HG03378 (cell line): ENCODE measurements around the gene TTC33.
"Not testable (repeated sequence)": the region's sequence is repeated elsewhere in the genome, so short reads cannot be mapped to it uniquely, and the experiment has no call there.

Experiments used
- ATAC-seq: cut with Tn5 transposase; IDR thresholded peaks from one replicate; pipeline ENCODE4 v1.9.1; 2021; ENCODE audit warnings: mild to moderate bottlenecking, moderate library complexity; ENCODE audit not compliant: unreplicated experiment

The TTC33 gene

DNA sequence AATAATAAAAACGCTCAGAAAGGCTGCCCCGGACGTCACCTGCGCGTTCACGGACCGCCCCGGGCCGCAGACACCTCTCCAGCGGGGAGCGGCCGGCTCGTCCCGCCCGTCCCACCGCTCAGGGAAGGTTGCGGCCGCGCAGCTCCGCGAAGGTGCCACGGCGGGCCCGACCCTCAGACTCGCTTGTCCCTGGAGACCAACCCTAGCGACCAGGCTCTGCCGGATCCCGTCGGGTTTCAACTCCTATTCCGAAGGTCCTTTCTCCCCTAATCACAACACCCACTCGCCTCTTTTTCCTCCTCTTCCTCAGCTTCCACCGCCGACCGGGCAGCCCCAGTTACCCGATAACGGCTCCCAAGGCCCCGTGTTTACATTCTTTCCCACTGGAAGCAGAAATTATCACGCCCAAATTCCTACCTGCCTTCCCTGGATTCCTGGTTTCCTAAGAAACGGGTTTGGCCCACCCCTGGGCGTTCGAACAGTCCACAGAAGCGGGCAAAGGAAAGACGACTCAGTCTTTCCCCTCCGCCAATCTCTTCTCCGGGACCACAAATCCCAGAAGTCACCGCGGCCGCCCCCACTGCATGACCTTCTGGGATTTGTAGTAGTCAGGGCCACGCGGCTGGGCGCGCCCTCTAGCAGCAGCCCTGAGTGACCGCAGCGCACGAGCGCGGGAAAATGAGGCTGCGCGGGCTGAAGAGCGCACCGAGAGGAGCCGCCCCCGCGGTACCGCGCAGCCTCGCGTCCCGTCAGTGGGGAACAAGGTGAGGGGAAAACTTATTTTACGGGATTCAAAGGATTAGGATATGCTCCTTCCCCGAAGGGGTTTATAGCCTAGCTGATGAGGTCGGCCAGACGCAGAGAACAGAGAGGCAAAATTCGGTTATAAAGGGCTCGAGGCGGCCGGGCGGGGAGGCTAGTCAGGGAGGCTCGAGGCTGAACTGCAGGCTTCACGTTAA lies at the start of gene TTC33:
Gene TTC33, minus strand, starts transcription at position 555 of the 959 bp plus-strand sequence. CDS start 8,943 bp downstream, outside the sequence.
- peak; percentile 78 for ATAC-seq

GRCh38 chr5:40801771-40802562 lies 46.2 kb upstream of the TTC33 start:
- ATAC-seq = no peak

- ATAC-seq = no peak
Observed at GRCh38 chr5:40799258-40799657, 43.5 kb upstream of the TTC33 start.

DNA sequence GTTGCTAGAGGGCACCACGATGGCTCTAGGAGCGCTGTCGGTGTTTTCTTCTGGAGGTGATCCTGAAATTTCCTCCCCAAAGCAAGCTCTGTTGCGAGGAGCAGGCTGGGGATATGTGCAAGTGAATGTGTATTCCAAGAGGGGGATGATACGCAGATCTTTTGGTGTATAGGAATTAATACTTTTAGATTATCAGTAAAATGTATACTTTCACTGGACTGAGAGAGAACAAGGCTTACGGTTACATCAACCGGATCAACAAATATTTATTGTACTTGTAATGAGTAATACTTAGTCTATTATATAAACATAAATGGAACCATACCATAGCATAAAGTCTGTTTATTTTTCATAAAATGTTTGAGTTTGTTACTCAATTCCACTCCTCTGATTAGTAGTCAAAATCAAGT lies 43.0 kb upstream of the TTC33 start:
- ATAC-seq = no peak

DNA sequence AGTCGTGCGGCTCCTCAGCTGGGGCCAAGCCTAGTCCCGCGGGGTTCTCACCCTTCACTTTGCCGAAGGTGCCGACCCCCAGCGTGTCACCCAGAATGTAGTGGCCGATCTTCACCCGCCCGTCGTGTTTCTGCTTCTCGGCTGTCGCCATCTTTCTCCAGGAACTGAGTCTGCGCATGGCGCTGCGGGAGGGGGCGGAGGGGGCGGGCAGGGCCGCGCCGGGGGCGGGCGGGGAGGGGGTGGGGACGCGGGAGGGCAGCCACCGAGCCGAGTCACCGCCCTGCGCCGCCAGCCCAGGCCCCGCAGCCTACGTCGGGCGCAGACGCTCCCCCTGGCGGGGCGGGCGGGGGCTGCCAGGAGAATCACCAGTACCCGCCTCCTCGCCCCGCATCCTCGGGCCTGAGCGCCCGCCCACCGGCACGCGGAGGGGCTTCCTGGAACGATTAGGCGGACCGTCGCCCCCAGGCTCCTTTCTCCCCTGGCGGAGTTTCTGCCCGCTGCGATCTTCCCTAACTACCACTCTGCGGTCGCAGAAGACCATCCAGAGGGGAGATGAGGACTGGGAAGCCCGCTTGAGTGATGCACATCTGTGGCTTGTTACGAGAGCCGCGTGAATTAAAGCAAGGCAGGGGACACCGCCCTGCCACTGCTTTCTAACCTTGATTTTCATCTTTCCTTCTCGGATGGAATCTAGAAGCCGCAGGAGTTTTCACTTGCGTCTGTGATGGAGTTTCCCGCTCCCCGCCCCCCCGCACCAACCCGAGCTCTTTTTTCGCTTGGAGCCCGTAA lies 42.4 kb upstream of the TTC33 start, which contains the start of gene PRKAA1:
Gene PRKAA1, minus strand, starts transcription at position 363 of the 789 bp plus-strand sequence. Its CDS starts 185 bp downstream, at position 178.
- peak; percentile 80 for ATAC-seq

- ATAC-seq = peak; percentile 48
Observed at GRCh38 chr5:40797273-40798011, 41.7 kb upstream of the TTC33 start.

DNA sequence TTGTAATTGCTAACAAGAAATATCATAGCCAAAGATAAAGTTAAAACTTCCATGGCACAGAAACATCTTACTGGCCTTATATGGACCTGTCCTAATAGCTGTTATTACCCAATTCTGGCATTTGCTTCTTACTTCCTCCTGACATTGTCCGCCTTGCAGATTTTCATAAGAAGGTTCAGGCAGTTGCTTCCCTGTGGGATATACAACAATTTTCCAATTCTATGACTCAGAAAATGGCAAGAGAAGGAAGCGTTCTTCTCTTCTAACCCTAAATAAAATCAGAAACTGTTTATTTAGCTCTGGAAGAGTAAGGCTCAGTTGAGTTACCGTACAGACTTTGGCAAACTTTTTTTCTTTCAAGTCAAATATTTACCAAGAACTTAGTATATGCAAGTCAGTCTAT lies 40.7 kb upstream of the TTC33 start:
- ATAC-seq = no peak

GRCh38 chr5:40794877-40795276 lies 39.1 kb upstream of the TTC33 start:
- not testable (repeated sequence) for ATAC-seq

GRCh38 chr5:40794340-40794739 lies 38.6 kb upstream of the TTC33 start:
- not testable (repeated sequence) for ATAC-seq

- not testable (repeated sequence) for ATAC-seq
Observed at GRCh38 chr5:40792691-40793090, 36.9 kb upstream of the TTC33 start.

DNA sequence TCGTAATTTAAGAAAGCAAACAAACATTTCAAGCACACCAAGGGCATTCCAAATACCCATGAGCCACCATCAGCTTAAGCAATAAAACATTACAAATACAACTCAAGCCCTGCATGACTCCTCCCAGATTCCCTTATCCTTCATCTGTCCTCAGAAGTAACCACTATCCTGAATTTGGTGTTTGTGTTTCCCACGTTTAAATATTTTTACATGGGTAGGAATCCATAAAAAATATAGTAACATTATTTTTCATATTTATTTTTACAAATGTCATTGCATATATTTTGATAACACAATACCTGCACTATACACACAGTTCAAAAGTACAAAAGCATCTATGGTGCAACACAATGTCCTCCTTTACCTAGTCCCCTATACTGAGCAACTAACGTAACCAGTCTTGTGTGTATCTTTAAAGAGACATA lies 36.0 kb upstream of the TTC33 start:
- ATAC-seq = no peak

DNA sequence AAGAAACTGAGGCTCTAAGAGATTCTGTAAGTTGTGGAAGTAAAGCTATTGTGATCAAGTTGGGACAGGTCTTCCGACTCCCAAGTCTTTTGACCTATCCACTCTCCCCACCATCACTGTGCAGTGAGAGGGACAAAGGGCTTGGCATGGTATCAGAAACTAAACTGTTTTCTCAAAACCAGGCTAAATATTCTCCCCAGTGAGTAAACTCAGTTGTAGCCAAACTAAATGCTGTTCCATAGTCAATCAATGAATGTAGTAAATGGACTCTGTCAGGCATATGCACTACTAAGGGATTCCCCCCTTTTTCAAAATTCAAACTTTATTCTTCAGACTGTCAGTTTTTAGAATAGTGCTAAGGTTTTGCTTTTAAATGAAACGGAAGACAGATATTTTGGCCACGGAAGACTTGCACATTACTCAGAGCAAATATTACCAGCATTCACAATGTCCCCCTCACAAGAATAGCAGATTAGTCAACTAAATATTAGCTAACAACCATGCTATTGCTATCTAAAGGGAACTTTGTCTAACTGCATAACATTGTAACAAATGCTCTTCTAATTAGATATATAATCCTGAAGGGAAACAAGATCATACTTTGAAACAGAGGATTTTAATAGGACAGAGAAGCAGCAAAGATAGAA lies 35.3 kb upstream of the TTC33 start:
- ATAC-seq = no peak

- ATAC-seq = not testable (repeated sequence)
Observed at GRCh38 chr5:40788941-40789340, 33.2 kb upstream of the TTC33 start.

DNA sequence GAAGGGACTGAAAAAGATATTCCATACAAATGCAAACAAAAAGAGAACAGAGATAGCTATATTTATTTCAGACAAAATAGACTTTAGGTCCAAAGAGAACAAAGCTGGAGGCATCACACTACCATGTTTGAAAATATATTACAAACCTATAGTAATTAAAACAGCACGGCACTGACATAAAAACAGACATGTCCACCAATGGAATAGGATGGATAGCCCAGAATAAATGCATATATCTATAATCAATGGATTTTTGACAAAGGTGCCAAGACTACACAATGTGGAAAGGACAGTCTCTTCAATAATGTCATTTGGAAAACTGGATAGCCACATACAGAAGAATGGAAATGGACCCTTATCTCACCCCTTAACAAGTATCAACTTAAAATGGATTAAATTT lies 32.2 kb upstream of the TTC33 start:
- ATAC-seq = no peak

DNA sequence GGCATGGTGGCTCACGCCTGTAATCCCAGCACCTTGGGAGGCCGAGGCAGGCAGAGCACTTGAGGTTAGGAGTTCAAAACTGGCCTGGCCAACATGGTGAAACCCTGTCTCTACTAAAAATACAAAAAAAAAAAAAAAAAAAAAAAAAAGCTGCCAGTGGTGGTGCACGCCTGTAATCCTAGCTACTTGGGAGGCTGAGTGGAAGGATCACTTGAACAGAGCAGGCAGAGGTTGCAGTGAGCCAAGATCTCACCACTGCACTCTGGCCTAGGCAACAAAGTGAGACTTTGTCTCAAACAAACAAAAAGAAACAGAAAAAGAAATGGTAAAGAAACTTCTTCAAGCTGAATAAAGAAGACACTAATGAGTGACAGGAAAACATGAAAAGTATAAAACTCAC lies 30.9 kb upstream of the TTC33 start:
- ATAC-seq = not testable (repeated sequence)

DNA sequence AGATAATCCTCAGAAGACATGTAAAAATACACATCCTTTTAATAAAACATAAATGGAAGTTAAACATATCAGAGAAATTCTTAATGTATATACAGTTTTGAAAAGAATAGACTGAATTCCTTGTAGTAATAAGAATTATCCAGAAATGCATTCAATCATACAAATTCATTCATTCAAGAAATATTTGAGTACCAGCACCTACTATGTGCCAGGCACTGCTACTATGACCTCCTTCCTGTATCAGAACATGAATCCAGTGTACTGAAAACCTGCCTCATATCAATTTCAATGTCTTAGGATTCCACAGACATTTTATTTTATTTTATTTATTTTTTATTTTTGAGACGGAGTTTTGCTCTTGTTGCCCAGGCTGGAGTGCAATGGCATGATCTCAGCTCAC lies 29.2 kb upstream of the TTC33 start:
- no peak for ATAC-seq

DNA sequence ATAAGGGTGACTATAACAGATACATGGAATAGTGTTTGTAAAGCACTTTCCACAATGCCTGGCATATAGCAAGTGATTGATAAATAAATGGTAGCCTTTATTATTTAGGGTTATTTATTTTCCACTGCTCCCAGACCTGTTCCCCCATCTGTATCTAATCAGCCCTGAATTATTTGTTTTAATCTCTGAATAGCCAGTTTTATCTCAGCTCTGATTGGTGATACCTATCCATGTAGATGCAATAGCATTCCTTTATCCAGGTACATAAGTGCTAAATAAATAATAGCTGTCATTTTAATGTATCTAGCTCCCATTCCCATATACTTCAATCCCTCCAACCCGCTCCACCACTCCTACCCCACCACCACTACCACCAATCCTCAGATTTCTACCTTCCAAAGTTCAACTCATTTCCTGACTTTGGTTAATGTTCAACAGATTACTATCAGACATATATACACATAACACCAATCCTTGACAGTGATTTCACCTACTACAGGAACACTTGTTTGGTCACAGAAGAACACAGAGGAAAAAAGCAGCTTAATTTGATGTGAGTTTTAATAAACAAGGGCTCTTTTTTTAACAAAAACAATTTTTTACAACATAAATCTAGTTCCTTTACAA lies 28.4 kb upstream of the TTC33 start:
- ATAC-seq = no peak

GRCh38 chr5:40781843-40782409 lies 26.2 kb upstream of the TTC33 start:
- ATAC-seq = no peak

DNA sequence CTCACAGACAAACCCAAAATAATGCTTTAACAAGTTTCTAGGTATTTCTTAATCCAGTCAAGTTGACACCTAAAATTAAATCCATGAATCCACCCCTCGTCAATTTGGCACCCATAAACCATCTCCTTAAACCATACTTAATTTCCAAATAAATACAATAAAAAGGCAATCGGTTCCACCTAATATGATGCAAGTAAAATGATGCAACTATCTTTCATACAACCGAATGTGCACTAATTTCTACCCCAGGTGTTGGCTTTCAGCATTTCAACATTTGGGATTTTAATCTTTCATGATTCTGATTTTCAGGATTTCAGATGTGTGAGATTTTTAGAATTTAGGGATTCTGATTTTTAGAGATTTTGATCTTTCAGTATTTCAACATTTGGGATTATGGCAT lies 25.1 kb upstream of the TTC33 start:
- no peak for ATAC-seq
